Measurements from ENCODE around the gene FXYD3. TPM values are rescaled to one million over a fixed set of nuclear protein-coding genes. Genes with fewer than 3 reads are reported as not detected.

The FXYD3 gene
- total RNA-seq, 4 donors from 2014 or later: 0.26 to 13.4 TPM; not detected in 2

DNA sequence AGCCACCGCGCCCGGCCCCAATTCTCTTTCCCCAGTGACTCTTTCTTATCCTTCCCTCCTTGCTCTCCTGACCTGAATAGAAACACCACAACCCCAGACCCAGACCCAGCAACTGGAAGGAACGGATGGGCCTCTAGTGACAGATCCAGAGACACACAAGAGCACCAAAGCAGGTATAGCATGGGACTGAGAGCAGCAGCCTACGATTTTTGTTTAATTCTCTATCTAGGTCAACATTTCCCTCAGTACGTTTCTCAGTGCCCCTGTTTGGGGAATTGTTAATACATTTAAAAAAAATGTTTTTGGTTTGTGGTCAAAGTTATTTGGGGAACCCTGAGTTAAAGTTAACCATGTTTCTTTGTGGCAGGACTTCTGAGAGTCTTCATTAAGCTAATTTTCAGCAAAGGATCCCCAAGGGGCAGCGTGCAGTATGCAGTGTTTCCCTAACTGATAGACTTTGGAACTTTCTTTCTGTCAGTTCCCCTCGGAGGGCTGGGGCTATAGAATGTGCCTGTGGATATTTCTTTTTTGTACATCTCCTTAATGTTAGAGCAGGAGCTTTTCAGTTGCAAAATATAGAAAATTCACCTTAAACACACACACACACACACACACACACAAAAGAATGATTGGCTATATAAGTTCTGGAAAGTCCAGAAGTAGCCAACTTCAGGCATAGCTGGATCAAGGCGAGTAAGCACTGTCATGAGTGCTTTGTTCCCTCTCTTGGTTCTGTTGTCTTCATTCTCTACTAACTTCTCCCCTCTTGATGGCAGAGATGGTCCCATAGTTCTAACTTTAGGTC, 45.2 kb downstream of the FXYD3 start:
- H3K4me1 ChIP-seq: no peaks in the 10 kb centered on the region
- DNase-seq: no peak
- H3K27me3 ChIP-seq: peaks cover 2 to 19% (median 11%) of the 10 kb centered on the region in 3 donors
- intact Hi-C loops (cut with DNase I; ENCODE audit: low total_unique reads) (no loop called here), in situ Hi-C loops (cut with MboI; ENCODE audit: low sequenced_read_pairs in 4 of 4) (no loop called here)
- TF ChIP-seq POLR2A (IDR thresholded peaks at IDR 0.05): no peak
- TF ChIP-seq, protein P1, sequence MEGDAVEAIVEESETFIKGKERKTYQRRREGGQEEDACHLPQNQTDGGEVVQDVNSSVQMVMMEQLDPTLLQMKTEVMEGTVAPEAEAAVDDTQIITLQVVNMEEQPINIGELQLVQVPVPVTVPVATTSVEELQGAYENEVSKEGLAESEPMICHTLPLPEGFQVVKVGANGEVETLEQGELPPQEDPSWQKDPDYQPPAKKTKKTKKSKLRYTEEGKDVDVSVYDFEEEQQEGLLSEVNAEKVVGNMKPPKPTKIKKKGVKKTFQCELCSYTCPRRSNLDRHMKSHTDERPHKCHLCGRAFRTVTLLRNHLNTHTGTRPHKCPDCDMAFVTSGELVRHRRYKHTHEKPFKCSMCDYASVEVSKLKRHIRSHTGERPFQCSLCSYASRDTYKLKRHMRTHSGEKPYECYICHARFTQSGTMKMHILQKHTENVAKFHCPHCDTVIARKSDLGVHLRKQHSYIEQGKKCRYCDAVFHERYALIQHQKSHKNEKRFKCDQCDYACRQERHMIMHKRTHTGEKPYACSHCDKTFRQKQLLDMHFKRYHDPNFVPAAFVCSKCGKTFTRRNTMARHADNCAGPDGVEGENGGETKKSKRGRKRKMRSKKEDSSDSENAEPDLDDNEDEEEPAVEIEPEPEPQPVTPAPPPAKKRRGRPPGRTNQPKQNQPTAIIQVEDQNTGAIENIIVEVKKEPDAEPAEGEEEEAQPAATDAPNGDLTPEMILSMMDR (IDR thresholded peaks at IDR 0.05 in 4 of 5, conservative IDR thresholded peaks at IDR 0.05 in 1 of 5): no peak
- H3K27ac ChIP-seq: no peak overlapping the region
- no peak overlapping the region for H3K4me3 ChIP-seq
- peaks cover 0 to 23% of the 10 kb centered on the region in 2 donors for H3K36me3 ChIP-seq
- no peak for ATAC-seq
- H3K9me3 ChIP-seq: peaks cover 0 to 6% (median 0%) of the 10 kb centered on the region in 3 donors

DNA sequence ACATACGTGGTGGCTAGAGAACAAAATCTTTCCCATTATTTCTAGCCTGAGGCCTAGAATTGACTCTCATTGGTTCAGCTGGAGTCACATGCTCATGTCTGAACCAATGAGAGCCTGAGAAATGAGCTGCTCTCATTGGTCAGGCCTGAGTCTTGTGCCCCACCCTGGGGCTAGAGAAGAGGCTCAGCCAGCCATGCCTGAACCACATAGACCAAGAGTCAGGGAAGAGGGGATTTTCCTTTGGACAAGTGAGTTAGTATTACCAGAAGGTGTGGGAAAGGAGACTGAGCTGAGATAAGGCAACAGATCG, 45.8 kb downstream of the FXYD3 start:
- TF ChIP-seq, protein P1 (IDR thresholded peaks at IDR 0.05 in 4 of 5, conservative IDR thresholded peaks at IDR 0.05 in 1 of 5): no peak
- TF ChIP-seq POLR2A (IDR thresholded peaks at IDR 0.05): no peak
- DNase-seq (no peak), ATAC-seq (no peak)
- in situ Hi-C loops (cut with MboI; ENCODE audit: low sequenced_read_pairs in 4 of 4) (no loop called here), intact Hi-C loops (cut with DNase I; ENCODE audit: low total_unique reads) (no loop called here)
- H3K4me3 ChIP-seq: no peak overlapping the region
- H3K4me1 ChIP-seq: no peaks in the 10 kb centered on the region
- peaks cover 0 to 6% (median 0%) of the 10 kb centered on the region in 3 donors for H3K9me3 ChIP-seq
- H3K27ac ChIP-seq: no peak overlapping the region
- H3K27me3 ChIP-seq: peaks cover 0 to 13% (median 5%) of the 10 kb centered on the region in 3 donors
- peaks cover 0 to 27% of the 10 kb centered on the region in 2 donors for H3K36me3 ChIP-seq

DNA sequence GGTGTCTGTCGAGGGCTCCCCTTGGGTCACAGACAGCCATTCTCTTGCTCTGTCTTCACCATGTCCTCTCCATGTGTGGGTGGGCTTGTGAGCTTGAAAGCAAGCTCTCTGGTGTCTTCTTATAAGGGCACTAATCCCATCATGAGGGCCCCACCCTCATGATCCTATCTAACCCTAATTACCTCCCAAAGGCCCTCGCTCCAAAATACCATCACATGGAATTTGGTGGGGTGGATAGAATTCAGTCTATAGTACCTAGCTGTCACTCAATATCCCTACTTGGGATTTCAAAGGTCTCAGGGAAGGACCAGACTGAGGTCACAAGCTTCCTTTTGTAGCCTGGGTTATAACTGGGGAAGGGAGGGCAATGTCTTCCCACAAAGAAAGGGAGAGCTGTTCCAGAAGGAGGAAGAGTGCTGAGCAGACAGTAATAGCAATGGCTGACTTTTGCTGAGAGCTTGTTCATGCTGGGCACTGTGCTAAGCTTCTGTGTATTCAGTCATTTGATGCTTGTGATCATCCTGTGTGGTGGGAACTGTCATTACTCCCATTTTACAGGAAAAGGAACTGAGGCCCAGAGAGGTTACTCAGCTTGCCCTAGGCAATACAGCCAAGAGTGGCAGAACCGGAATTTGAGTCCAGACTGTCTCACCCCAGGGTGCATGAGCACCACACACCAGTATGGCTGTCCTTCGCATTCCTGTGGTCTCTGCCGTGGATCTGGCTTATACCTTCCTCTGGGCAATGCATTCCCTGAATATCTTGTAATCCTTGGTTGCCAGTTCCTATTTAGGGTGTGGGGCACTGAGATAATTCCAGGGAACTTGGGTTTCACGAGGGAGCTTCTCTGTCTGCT, 47.1 kb downstream of the FXYD3 start:
- DNase-seq (no peak), ATAC-seq (no peak)
- intact Hi-C loops (cut with DNase I; ENCODE audit: low total_unique reads): no loop called here
- in situ Hi-C loops (cut with MboI; ENCODE audit: low sequenced_read_pairs in 4 of 4): no loop called here
- no peak overlapping the region for H3K27ac ChIP-seq
- H3K36me3 ChIP-seq: peaks cover 0 to 32% of the 10 kb centered on the region in 2 donors
- H3K27me3 ChIP-seq: peaks cover 0 to 4% (median under 1%) of the 10 kb centered on the region in 3 donors
- peaks cover 0 to 6% (median 0%) of the 10 kb centered on the region in 3 donors for H3K9me3 ChIP-seq
- no peaks in the 10 kb centered on the region for H3K4me1 ChIP-seq
- no peak overlapping the region for H3K4me3 ChIP-seq
- TF ChIP-seq POLR2A (IDR thresholded peaks at IDR 0.05): no peak
- TF ChIP-seq, protein P1 (IDR thresholded peaks at IDR 0.05 in 4 of 5, conservative IDR thresholded peaks at IDR 0.05 in 1 of 5): no peak

DNA sequence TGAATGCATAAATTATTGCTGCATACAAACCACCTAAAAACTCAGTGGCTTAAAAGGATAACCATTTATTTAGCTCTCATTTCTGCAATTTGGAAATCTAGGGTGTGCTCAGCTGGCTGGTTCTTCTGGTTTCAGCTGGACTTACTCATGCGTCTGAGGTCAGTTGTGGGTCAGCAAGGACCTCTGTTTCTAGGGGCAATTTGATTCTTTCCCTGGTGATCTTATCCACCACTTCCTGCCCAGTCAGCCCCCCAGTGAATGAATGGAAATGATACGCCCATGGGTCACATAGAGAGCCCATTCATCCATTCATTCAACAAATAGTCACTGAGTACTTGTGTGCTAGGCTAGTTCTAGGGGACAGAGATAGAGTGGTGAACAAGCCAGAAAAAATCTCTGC, 48.8 kb downstream of the FXYD3 start:
- DNase-seq: no peak
- peaks cover 0 to 32% of the 10 kb centered on the region in 2 donors for H3K36me3 ChIP-seq
- H3K27me3 ChIP-seq: no peaks in the 10 kb centered on the region
- H3K4me3 ChIP-seq: no peak overlapping the region
- TF ChIP-seq POLR2A (IDR thresholded peaks at IDR 0.05): no peak
- TF ChIP-seq, protein P1 (IDR thresholded peaks at IDR 0.05 in 4 of 5, conservative IDR thresholded peaks at IDR 0.05 in 1 of 5): no peak
- H3K4me1 ChIP-seq: no peaks in the 10 kb centered on the region
- intact Hi-C loops (cut with DNase I; ENCODE audit: low total_unique reads): no loop called here
- in situ Hi-C loops (cut with MboI; ENCODE audit: low sequenced_read_pairs in 4 of 4): no loop called here
- H3K27ac ChIP-seq: no peak overlapping the region
- peaks cover 0 to 6% (median 0%) of the 10 kb centered on the region in 3 donors for H3K9me3 ChIP-seq
- ATAC-seq: no peak

Data from gastrocnemius medialis (tissue), 4 donors.